Raji (cell line): ENCODE measurements around the gene SLC46A2.

Experiments used
- POLR2A ChIP-seq: IDR thresholded peaks from 2 replicates; pipeline ENCODE4 v1.6.1; 2011; ENCODE audit warnings: low read depth, low read length, control low read depth; ENCODE audit not compliant: insufficient read depth

SLC46A2 gene

DNA sequence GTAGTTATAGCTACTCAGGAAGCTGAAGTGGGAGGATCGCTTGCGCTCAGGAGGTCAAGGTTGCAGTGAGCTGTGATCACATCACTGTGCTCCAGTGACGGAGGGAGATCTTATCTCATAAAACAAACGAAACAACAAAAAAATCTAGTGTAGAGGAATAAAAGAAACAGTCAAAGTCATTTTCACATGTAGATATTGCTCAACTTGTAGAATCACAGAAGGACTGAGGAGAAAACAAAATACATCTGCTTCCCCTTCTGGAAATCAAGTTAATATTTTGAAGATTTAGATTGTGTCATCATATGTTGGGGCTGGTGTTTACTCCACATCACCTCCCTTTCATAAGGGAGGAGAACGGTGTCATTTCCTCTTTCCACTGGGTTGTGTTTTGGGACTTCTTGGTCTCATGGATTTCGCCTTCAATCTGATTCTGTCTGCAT, 8.2 kb upstream of the SLC46A2 start:
- TF ChIP-seq POLR2A: no peak

DNA sequence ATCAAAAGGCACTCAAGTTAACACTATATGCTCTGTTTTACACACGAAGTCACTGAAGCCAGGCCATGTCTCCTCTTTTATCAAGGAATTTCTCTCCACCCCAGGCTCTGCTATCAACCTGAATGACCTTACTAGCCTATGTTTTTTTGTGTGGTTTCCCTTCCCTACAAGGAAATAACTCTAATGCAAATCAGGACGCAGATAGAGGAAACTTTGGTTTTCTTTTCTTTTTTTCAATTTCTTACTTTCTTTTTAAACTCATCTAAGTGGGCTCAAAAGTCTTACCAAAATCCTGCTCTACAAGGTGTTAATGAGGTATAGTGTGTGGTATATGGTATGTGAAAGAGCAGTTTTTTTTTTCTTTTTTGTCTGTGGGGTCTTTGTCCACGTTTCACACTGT, 5.5 kb upstream of the SLC46A2 start:
- TF ChIP-seq POLR2A: no peak

GRCh38 chr9:112894699-112895098, 4.0 kb upstream of the SLC46A2 start:
- TF ChIP-seq POLR2A: no peak

GRCh38 chr9:112894041-112894440, 3.4 kb upstream of the SLC46A2 start:
- TF ChIP-seq POLR2A: no peak

GRCh38 chr9:112892981-112893380, 2.3 kb upstream of the SLC46A2 start:
- TF ChIP-seq POLR2A: no peak

DNA sequence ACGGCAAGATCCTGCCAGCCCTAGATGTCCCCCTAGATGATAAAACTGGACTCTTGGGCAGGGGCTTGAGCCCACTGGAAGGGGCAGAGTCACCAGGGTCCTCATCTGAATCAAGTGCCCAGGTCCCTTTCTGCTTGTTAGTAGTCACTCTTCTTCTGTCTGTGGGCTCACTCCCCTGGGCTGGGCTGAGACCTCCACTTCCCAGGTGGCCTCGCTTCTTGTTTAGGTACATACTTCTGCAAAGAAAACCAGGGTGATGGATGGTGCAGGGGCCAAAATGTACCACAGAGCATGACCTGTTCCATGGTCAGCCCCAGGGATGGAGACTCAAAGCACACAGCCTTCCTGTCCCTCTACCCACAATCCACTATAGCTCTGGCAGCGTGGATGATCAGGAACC, 845 bp upstream of the SLC46A2 start:
- TF ChIP-seq POLR2A: no peak

DNA sequence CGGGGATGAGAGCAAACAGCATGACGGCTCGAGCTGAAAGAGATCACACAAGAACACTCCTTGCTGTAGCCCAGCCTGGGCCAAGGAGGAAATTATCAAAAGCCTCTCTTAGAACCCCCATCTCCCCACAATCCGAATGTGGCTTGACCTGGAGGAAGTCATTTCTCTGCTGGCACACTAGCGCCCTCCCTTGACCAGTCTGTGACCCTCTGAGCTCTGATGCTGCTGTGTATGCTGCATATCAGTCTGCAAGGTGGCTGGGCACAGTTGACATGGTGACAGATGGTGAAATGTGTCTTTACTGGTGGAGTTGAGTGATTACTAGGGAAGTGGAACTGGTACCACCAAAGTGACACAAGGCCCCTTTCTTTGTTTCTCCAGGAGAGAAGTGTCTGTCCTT, 3.3 kb downstream of the SLC46A2 start:
- TF ChIP-seq POLR2A: no peak

DNA sequence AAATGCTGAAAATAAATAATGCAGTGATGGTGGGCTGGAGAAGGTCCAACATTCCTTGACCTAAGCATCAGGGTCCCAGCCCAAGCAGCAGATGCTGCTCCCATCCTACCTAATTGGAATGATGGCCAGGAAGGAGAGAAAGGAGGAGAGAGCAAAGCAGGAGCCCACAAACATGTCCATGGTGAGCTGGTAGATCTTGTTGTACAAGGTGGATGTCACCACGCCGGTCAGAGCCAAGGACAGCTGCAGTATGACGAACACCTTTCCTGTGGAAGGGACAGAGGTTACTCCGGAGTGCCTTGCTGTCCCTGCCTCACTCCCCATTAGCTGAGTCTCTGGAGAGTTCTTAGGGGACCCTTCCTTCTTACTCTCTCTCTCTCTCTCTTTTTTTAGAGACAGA, 4.3 kb downstream of the SLC46A2 start:
- no peak for TF ChIP-seq POLR2A

DNA sequence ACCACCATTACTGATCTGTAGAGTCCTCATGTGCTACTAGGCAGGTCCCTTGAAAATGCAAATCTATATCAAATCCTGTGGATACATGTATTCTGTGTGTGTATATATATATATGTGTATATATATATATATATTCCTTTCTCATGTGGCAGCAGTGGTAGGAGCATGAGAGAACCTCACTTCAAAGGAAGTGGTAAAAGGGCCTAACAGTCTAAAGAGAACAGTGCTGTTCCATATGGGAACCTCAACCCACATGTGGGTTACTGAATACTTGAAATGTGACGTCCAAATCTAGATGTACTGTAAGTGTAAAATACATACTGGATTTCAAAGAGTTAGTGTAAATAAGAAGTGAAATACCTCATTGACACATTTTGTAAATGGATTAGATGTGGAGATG, 5.4 kb downstream of the SLC46A2 start:
- no peak for TF ChIP-seq POLR2A

DNA sequence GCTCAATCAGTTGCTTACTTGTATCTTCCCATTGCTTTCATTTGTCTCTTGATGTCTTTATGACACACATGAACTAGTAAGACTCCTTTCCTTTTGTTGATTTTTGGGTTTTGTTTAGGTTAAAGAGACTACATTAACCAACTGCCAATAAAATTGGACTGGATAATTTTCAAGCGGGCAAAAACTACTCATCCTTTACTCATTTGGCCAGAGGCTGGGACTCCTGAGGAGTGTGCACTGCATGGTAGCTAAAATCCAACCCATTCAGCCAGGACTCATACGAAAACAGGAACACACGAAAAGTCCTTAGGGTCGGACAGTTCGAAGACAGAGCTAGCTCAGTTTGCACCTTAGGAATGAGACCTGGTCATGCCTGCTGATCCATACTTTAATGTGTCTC, 6.0 kb downstream of the SLC46A2 start:
- no peak for TF ChIP-seq POLR2A

DNA sequence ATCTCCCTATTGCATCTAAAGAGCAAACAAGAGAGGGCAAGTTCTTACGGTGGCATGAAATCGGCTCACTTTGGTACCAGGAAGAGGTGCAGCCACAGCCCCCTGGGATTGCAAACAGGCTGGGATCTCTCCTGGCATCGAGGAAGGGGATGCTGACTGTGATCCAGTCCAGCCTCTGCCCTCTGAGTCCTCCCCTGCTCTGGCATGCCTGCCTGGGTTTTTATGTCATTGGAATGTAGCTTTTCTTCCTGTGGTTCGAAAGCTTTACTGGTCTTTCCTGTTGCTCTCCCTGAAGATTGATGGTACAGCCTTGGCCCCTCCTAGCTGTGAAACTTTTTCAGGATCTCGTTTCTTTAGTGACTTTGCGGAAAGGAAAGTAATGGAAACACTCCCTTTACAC, 6.6 kb downstream of the SLC46A2 start:
- TF ChIP-seq POLR2A: no peak

GRCh38 chr9:112881331-112881730, 9.3 kb downstream of the SLC46A2 start:
- no peak for TF ChIP-seq POLR2A

DNA sequence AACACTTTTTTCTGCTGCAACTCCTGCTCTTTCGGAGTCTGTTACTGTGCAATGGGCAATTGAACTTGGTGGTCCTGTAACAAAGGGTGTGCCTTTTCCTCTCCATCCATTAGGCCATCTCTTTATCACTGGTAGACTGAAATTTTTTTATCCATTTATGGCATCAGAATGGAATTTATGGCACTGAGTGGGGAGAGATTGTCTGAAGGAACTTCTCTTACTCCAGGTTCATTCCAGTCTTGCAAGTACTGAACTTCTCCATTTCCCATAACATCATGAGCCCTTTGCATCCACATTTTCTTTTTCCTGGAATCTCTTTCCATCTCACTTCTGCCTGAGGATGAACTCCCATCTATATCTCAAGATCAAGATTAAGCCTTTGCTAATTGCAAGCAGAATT, 10.0 kb downstream of the SLC46A2 start:
- TF ChIP-seq POLR2A: no peak

- no peak for TF ChIP-seq POLR2A
These were observed 11.9 kb downstream of the SLC46A2 start for GRCh38 chr9:112878752-112879151.

- TF ChIP-seq POLR2A: no peak
These were observed 16.8 kb downstream of the SLC46A2 start for GRCh38 chr9:112873773-112874405.

DNA sequence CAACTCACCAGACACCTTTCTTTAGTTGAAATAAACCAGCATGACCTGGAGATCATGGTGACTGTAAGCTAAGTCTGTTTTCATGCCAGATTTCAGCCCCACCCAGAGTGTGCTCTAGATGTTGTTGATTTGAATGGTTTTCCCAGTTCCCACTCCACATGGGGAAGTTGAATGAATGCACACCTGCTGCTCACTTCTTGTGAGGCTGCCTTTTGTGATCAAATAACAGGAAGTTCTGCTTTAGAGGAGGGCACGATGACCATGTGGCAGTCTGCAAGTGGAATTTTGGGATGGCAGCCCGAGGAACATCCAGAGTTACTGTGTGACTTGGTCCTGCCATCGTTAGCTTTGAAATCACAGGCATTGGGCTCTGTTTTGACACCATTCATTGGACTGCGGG, 18.7 kb downstream of the SLC46A2 start:
- no peak for TF ChIP-seq POLR2A

DNA sequence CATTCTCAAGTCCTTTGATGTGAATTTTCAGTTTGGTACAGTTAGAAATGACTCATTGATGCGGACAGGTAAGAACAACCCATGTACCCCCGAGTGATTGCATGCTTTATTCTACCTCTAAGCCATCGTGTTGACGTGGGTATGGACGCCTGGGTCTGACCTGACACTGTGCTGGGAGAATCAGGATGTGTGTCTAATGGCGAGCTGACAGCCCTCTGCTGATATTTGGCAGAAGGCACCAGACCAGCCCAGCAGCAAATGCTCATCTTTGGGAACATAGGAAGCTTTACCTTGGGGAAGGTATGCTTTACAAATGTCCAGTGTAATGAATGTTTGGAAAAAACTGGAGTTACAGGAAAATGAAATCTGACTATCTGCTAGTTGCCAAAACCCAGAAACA, 20.1 kb downstream of the SLC46A2 start:
- TF ChIP-seq POLR2A: no peak
